HK-2 (cell line): ENCODE measurements around the gene SYNPO2.
"Not testable (repeated sequence)": the region's sequence is repeated elsewhere in the genome, so short reads cannot be mapped to it uniquely, and the experiment has no call there.

Source experiments
- DNase-seq: peaks from one replicate; pipeline ENCODE4 v3.0.0-alpha.2; 2018; ENCODE audit not compliant: unreplicated experiment

SYNPO2 gene

GRCh38 chr4:119067670-119068360, 179.2 kb downstream of the SYNPO2 start:
- not testable (repeated sequence) for DNase-seq

- DNase-seq: no peak
Observed at GRCh38 chr4:119068529-119068962, 179.9 kb downstream of the SYNPO2 start.

- DNase-seq: no peak
Observed at GRCh38 chr4:119070301-119070700, 181.6 kb downstream of the SYNPO2 start.

- no peak for DNase-seq
Observed at GRCh38 chr4:119080721-119081541, 192.3 kb downstream of the SYNPO2 start.

- DNase-seq: no peak
Observed at GRCh38 chr4:119081542-119081859, 192.8 kb downstream of the SYNPO2 start.

GRCh38 chr4:119081943-119082342, 193.3 kb downstream of the SYNPO2 start:
- no peak for DNase-seq

- no peak for DNase-seq
Observed at GRCh38 chr4:119082661-119083060, 194.0 kb downstream of the SYNPO2 start.

- DNase-seq: no peak
Observed at GRCh38 chr4:119084513-119084912, 195.9 kb downstream of the SYNPO2 start.

GRCh38 chr4:119087121-119087520, 198.5 kb downstream of the SYNPO2 start:
- no peak for DNase-seq

GRCh38 chr4:119087656-119088055, 199.0 kb downstream of the SYNPO2 start:
- DNase-seq: no peak

- no peak for DNase-seq
Observed at GRCh38 chr4:119093042-119093827, 204.6 kb downstream of the SYNPO2 start.

- DNase-seq: no peak
Observed at GRCh38 chr4:119097282-119097900, 208.7 kb downstream of the SYNPO2 start.

GRCh38 chr4:119098306-119098705, 209.7 kb downstream of the SYNPO2 start:
- no peak for DNase-seq

GRCh38 chr4:119099227-119099810, 210.7 kb downstream of the SYNPO2 start:
- DNase-seq: no peak

- no peak for DNase-seq
Observed at GRCh38 chr4:119100655-119101054, 212.0 kb downstream of the SYNPO2 start.

- peak; percentile 31 for DNase-seq
Observed at GRCh38 chr4:119103263-119103662, 214.6 kb downstream of the SYNPO2 start.

- DNase-seq: no peak
Observed at GRCh38 chr4:119104644-119105273, 216.1 kb downstream of the SYNPO2 start.

- DNase-seq: no peak
Observed at GRCh38 chr4:119105605-119106004, 217.0 kb downstream of the SYNPO2 start.

- no peak for DNase-seq
Observed at GRCh38 chr4:119106036-119107000, 217.7 kb downstream of the SYNPO2 start.

GRCh38 chr4:119110121-119110520, 221.5 kb downstream of the SYNPO2 start:
- DNase-seq: no peak
